GM18867 (cell line): ENCODE results near the gene NEK2.
A peak's percentile ranks its signal among the peaks of the same experiment; 100 is the strongest.
"Not testable (repeated sequence)": the region's sequence is repeated elsewhere in the genome, so short reads cannot be mapped to it uniquely, and the experiment has no call there.

Source experiments
- ATAC-seq: cut with Tn5 transposase; IDR thresholded peaks from one replicate; pipeline ENCODE4 v1.9.1; 2021; ENCODE audit warnings: mild to moderate bottlenecking, moderate library complexity; ENCODE audit not compliant: unreplicated experiment

NEK2 gene

GRCh38 chr1:211652371-211652770 lies 23.1 kb downstream of the NEK2 start:
- ATAC-seq = no peak

GRCh38 chr1:211650904-211651303 lies 24.5 kb downstream of the NEK2 start:
- no peak for ATAC-seq

- ATAC-seq = peak; percentile 51
Measured at GRCh38 chr1:211648980-211649934, 26.2 kb downstream of the NEK2 start.

- ATAC-seq = no peak
Measured at GRCh38 chr1:211648336-211648735, 27.1 kb downstream of the NEK2 start.

- no peak for ATAC-seq
Measured at GRCh38 chr1:211647711-211648121, 27.7 kb downstream of the NEK2 start.

GRCh38 chr1:211646566-211646965 lies 28.9 kb downstream of the NEK2 start:
- ATAC-seq = no peak

- not testable (repeated sequence) for ATAC-seq
Measured at GRCh38 chr1:211645601-211646000, 29.8 kb downstream of the NEK2 start.

GRCh38 chr1:211644653-211645052 lies 30.8 kb downstream of the NEK2 start:
- ATAC-seq = no peak

GRCh38 chr1:211643324-211644212 lies 31.9 kb downstream of the NEK2 start:
- no peak for ATAC-seq

- ATAC-seq = no peak
Measured at GRCh38 chr1:211642870-211643269, 32.6 kb downstream of the NEK2 start.

GRCh38 chr1:211641942-211642341 lies 33.5 kb downstream of the NEK2 start:
- ATAC-seq = no peak

- ATAC-seq = no peak
Measured at GRCh38 chr1:211641044-211641800, 34.2 kb downstream of the NEK2 start.

GRCh38 chr1:211640301-211640630 lies 35.2 kb downstream of the NEK2 start:
- ATAC-seq = no peak

GRCh38 chr1:211639475-211640300 lies 35.7 kb downstream of the NEK2 start:
- no peak for ATAC-seq

GRCh38 chr1:211638689-211639101 lies 36.7 kb downstream of the NEK2 start:
- ATAC-seq = no peak

- no peak for ATAC-seq
Measured at GRCh38 chr1:211638246-211638645, 37.2 kb downstream of the NEK2 start.

GRCh38 chr1:211637066-211637465 lies 38.4 kb downstream of the NEK2 start:
- ATAC-seq = no peak

- ATAC-seq = not testable (repeated sequence)
Measured at GRCh38 chr1:211636575-211637029, 38.8 kb downstream of the NEK2 start.

GRCh38 chr1:211635597-211636205 lies 39.7 kb downstream of the NEK2 start:
- ATAC-seq = no peak

- ATAC-seq = no peak
Measured at GRCh38 chr1:211634931-211635330, 40.5 kb downstream of the NEK2 start.
